Panc1 (cell line): ENCODE data around the gene TNFAIP6. TPM values are rescaled to one million over a fixed set of nuclear protein-coding genes. Genes with fewer than 3 reads are reported as not detected.

ENCODE experiments used
- ATAC-seq: fragments of 200-7000 bp; cut with Tn5 transposase; 2 replicates; pipeline ENCODE4 v1.9.1; 2020; ENCODE audit warnings: mild to moderate bottlenecking, moderate library complexity
- BruUV-seq: library from RNA; stranded (reverse); fragments of 400-500 nt; replicated peaks from 2 replicates; lab custom pipeline; 2021; lab: Mats Ljungman, UMichigan
- CTCF ChIA-PET: fragments of 300-600 bp; sonication (Branson Sonifier 250); formaldehyde crosslinking; loops from one replicate; lab custom pipeline; 2022; ENCODE audit warnings: antibody characterized with exemption; lab: Charles Lee
- POLR2A ChIA-PET: fragments of 300-600 bp; sonication (Branson Sonifier 250); formaldehyde crosslinking; loops from one replicate; lab custom pipeline; 2022; ENCODE audit warnings: antibody characterized with exemption; lab: Charles Lee
- DNase-seq: peaks from one replicate; pipeline ENCODE4 v3.0.0-alpha.2; 2010; ENCODE audit warnings: low read depth, low spot score
- H3K27ac ChIP-seq: 2 replicates; pipeline ENCODE4 v1.5.1; 2011; ENCODE audit warnings: mild to moderate bottlenecking, low read length, inconsistent platforms
- H3K27me3 ChIP-seq: fragments of 200-500 bp; sonication (Bioruptor generic); 2 replicates; pipeline ENCODE4 v1.6.0; 2014; ENCODE audit warnings: low read length, inconsistent platforms; ENCODE audit not compliant: control insufficient read depth, insufficient read depth
- H3K36me3 ChIP-seq: fragments of 200-500 bp; sonication (Bioruptor generic); 2 replicates; pipeline ENCODE4 v1.5.1; 2014; ENCODE audit warnings: inconsistent platforms, mild to moderate bottlenecking, low read length, moderate library complexity; ENCODE audit not compliant: control insufficient read depth, insufficient read depth
- H3K4me1 ChIP-seq: 2 replicates; pipeline ENCODE4 v1.5.1; 2011; ENCODE audit warnings: inconsistent platforms, mild to moderate bottlenecking, low read length, moderate library complexity; ENCODE audit not compliant: control insufficient read depth, insufficient read depth
- H3K4me3 ChIP-seq, 2 experiments: 2 replicates each; pipeline ENCODE4 v1.5.1; 2011 to 2012; ENCODE audit warnings: low read depth in 2 of 2, low read length in 2 of 2, mild to moderate bottlenecking in 2 of 2, inconsistent platforms in 1 of 2, moderate library complexity in 1 of 2
- H3K9me3 ChIP-seq: fragments of 200-500 bp; sonication (Bioruptor generic); 2 replicates; pipeline ENCODE4 v1.5.1; 2014; ENCODE audit warnings: low read depth, mild to moderate bottlenecking, inconsistent platforms, low read length, moderate library complexity; ENCODE audit not compliant: control insufficient read depth, insufficient read depth
- POLR2AphosphoS5 ChIP-seq: IDR thresholded peaks from 2 replicates; pipeline ENCODE4 v1.6.1; 2012; ENCODE audit warnings: mild to moderate bottlenecking, low read depth, low read length, moderate library complexity
- REST ChIP-seq, 2 experiments: IDR thresholded peaks; 2 replicates each; pipeline ENCODE4 v1.6.1; 2011 to 2012; ENCODE audit warnings: low read depth in 2 of 2, control low read depth in 1 of 2, low read length in 1 of 2, mild to moderate bottlenecking in 1 of 2, moderate library complexity in 1 of 2; ENCODE audit not compliant: insufficient read depth in 1 of 2
- SIN3A ChIP-seq: IDR thresholded peaks from 2 replicates; pipeline ENCODE4 v1.6.1; 2012; ENCODE audit warnings: low read depth, mild to moderate bottlenecking, low read length, moderate library complexity, borderline replicate concordance; ENCODE audit not compliant: insufficient read depth
- TCF7L2 ChIP-seq: IDR thresholded peaks from 2 replicates; pipeline ENCODE4 v1.6.1; 2011; ENCODE audit warnings: mild to moderate bottlenecking, low read depth, low read length, inconsistent platforms
- in situ Hi-C: cut with HindIII; loops from 2 replicates; pipeline ENCODE4 v1.10.0; 2016; ENCODE audit warnings: low sequenced_read_pairs, low pct_unique_long_range_greater_than_20kb
- intact Hi-C: fragments of 100-400 bp; cut with micrococcal nuclease; formaldehyde crosslinking; loops from one replicate; pipeline ENCODE4 v1.10.0; 2022; ENCODE audit not compliant: unreplicated experiment
- total RNA-seq: library from RNA; stranded (reverse); gene quantifications from one replicate; pipeline ENCODE4 v1.2.1, GENCODE V29; 2021; ENCODE audit not compliant: unreplicated experiment
- TF ChIP-seq, protein P1 (sequence below): fragments of 450-650 bp; IDR thresholded peaks from 2 replicates; pipeline ENCODE4 v1.5.1; 2017; ENCODE audit warnings: mild to moderate bottlenecking

Gene TNFAIP6
- total RNA-seq, 1 experiment from 2014 or later = not detected

GRCh38 chr2:151315381-151315903 is 42.0 kb upstream of the TNFAIP6 start:
- ChIA-PET POLR2A (no interaction called here), CTCF (no interaction called here)
- TF ChIP-seq REST (IDR thresholded peaks at IDR 0.05; ENCODE audit: insufficient read depth in 1 of 2, low read depth in 2 of 2, low read length in 1 of 2) = no peak
- no peak for TF ChIP-seq POLR2AphosphoS5
- TF ChIP-seq SIN3A = no peak
- no peaks in the 10 kb centered on the region for H3K27me3 ChIP-seq
- DNase-seq (no peak), ATAC-seq (no peak)
- no peak overlapping the region for H3K27ac ChIP-seq
- no peak overlapping the region for H3K4me3 ChIP-seq
- no peaks in the 10 kb centered on the region for H3K36me3 ChIP-seq
- in situ Hi-C loops (no loop called here), intact Hi-C loops (no loop called here)
- H3K9me3 ChIP-seq = no peaks in the 10 kb centered on the region
- no TSS peak for BruUV-seq
- H3K4me1 ChIP-seq = no peaks in the 10 kb centered on the region

DNA sequence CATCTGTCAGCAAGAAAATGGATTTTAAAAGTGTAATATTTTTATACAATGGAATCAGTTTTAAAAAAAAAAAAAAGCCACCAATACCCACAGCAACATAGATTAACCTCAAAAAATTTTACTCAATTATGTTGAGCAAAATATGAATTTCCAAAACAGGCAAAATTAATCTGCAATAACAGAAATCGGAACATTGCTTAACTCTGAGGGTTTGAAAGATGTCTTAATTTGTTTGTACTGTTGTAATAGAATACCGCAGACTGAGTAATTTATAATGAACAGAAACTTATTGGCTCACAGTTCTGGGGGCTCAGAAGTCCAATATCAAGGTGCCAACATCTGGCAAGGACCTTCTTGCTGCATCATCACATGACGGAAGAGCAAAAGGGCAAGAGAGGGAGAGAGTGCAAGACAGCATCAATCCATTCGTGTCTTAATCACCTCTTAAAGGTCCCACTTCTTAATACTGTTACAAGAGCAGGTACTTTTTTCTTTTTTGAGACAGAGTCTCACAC is 31.8 kb upstream of the TNFAIP6 start:
- H3K27me3 ChIP-seq = 0 out of 2 replicates have a peak, but pooled peaks cover 3% of the 10 kb centered on the region
- no peak overlapping the region for H3K27ac ChIP-seq
- no peaks in the 10 kb centered on the region for H3K4me1 ChIP-seq
- H3K9me3 ChIP-seq = no peaks in the 10 kb centered on the region
- in situ Hi-C loops = no loop called here
- CTCF ChIA-PET = no interaction called here
- no peak for DNase-seq
- no peaks in the 10 kb centered on the region for H3K36me3 ChIP-seq
- no peak for ATAC-seq
- POLR2A ChIA-PET = no interaction called here
- no peak overlapping the region for H3K4me3 ChIP-seq
- no peak for TF ChIP-seq POLR2AphosphoS5
- intact Hi-C loops = no loop called here
- no TSS peak for BruUV-seq

- H3K4me1 ChIP-seq = no peaks in the 10 kb centered on the region
- in situ Hi-C loops = no loop called here
- CTCF ChIA-PET = no interaction called here
Observed at GRCh38 chr2:151326554-151326953, 30.8 kb upstream of the TNFAIP6 start.

DNA sequence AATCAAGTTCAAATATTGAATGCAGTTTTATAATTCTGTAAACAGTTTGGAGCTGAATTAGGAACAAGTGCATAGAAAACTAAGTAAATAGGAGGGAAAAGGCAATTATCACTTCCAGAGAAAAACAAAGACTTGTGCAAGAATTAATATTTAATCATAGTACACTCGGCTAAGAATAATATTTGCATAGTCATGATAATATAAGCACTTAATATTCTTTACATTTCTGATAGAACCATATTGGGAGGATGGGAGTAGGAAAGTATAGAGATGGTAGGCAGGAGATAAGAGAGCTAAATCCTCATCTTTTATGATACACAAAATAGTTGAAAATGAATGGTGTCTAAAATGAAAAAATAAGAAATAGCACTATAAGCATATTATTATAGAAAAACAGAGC is 27.4 kb upstream of the TNFAIP6 start:
- ATAC-seq = no peak
- no peaks in the 10 kb centered on the region for H3K36me3 ChIP-seq
- in situ Hi-C loops = no loop called here
- 0 out of 2 replicates have a peak, but pooled peaks cover 3% of the 10 kb centered on the region for H3K27me3 ChIP-seq
- H3K4me3 ChIP-seq = no peak overlapping the region
- ChIA-PET POLR2A (no interaction called here), CTCF (no interaction called here)
- no TSS peak for BruUV-seq
- H3K9me3 ChIP-seq = no peaks in the 10 kb centered on the region
- H3K4me1 ChIP-seq = no peaks in the 10 kb centered on the region
- H3K27ac ChIP-seq = no peak overlapping the region
- intact Hi-C loops = no loop called here
- DNase-seq = no peak
- TF ChIP-seq TCF7L2 (no peak), SIN3A (no peak), REST (IDR thresholded peaks at IDR 0.05; ENCODE audit: insufficient read depth in 1 of 2, low read depth in 2 of 2, low read length in 1 of 2) (no peak), POLR2AphosphoS5 (no peak)
- TF ChIP-seq, protein P1, sequence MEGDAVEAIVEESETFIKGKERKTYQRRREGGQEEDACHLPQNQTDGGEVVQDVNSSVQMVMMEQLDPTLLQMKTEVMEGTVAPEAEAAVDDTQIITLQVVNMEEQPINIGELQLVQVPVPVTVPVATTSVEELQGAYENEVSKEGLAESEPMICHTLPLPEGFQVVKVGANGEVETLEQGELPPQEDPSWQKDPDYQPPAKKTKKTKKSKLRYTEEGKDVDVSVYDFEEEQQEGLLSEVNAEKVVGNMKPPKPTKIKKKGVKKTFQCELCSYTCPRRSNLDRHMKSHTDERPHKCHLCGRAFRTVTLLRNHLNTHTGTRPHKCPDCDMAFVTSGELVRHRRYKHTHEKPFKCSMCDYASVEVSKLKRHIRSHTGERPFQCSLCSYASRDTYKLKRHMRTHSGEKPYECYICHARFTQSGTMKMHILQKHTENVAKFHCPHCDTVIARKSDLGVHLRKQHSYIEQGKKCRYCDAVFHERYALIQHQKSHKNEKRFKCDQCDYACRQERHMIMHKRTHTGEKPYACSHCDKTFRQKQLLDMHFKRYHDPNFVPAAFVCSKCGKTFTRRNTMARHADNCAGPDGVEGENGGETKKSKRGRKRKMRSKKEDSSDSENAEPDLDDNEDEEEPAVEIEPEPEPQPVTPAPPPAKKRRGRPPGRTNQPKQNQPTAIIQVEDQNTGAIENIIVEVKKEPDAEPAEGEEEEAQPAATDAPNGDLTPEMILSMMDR = no peak

More at GRCh38 chr2:151326554-151326953, 30.8 kb upstream of the TNFAIP6 start:
- ATAC-seq = no peak
- BruUV-seq = no TSS peak
- intact Hi-C loops = no loop called here
- DNase-seq = no peak
- POLR2A ChIA-PET = no interaction called here
- TF ChIP-seq SIN3A = no peak
- Histone ChIP-seq H3K27me3 (0 out of 2 replicates have a peak, but pooled peaks cover 3% of the 10 kb centered on the region), H3K27ac (no peak overlapping the region), H3K9me3 (no peaks in the 10 kb centered on the region), H3K36me3 (no peaks in the 10 kb centered on the region), H3K4me3 (no peak overlapping the region)
